Spleen (tissue), 13 donors: ENCODE results near the gene BTAF1. TPM values are rescaled to one million over a fixed set of nuclear protein-coding genes. Genes with fewer than 3 reads are reported as not detected.
A peak's percentile ranks its signal among the peaks of the same experiment; 100 is the strongest.

Experiments
- DNase-seq: peaks from one replicate; pipeline ENCODE4 v3.0.0-alpha.2; 2020
- H3K27ac ChIP-seq, 8 donors: fragments of 200-600 bp; sonication (generic) in 7 of 8; 1 replicate in 4 of 8; 2 replicates in 4 of 8; pipeline versions ENCODE4 v1.5.0 to v1.8.0; 2016 to 2021; ENCODE audit warnings: inconsistent platforms in 4 of 8, mild to moderate bottlenecking in 4 of 8, moderate library complexity in 1 of 8
- H3K27me3 ChIP-seq, 7 donors: fragments of 200-600 bp; sonication (generic) in 6 of 7; replicated peaks in 1 of 7; 1 replicate in 4 of 7; 2 replicates in 3 of 7; pipeline versions ENCODE4 v1.5.0 to v1.8.0; 2016 to 2021; ENCODE audit warnings: inconsistent platforms in 3 of 7, mild to moderate bottlenecking in 1 of 7
- H3K36me3 ChIP-seq, 6 donors: fragments of 200-600 bp; sonication (generic) in 5 of 6; 1 replicate in 4 of 6; 2 replicates in 2 of 6; pipeline versions ENCODE4 v1.5.0 to v1.8.0; 2016 to 2021; ENCODE audit warnings: inconsistent platforms in 2 of 6
- H3K4me1 ChIP-seq, 6 donors: fragments of 200-600 bp; sonication (generic) in 5 of 6; 1 replicate in 3 of 6; 2 replicates in 3 of 6; pipeline versions ENCODE4 v1.5.0 to v1.8.0; 2016 to 2021; ENCODE audit warnings: inconsistent platforms in 3 of 6
- H3K4me3 ChIP-seq, 8 donors: fragments of 200-600 bp; sonication (generic) in 7 of 8; 1 replicate in 4 of 8; 2 replicates in 4 of 8; pipeline versions ENCODE4 v1.5.0 to v1.8.0; 2016 to 2021; ENCODE audit warnings: inconsistent platforms in 4 of 8, mild to moderate bottlenecking in 4 of 8, moderate library complexity in 2 of 8
- H3K9me3 ChIP-seq, 8 donors: fragments of 200-600 bp; sonication (generic) in 7 of 8; 1 replicate in 4 of 8; 2 replicates in 4 of 8; pipeline versions ENCODE4 v1.5.0 to v1.8.0; 2016 to 2021; ENCODE audit warnings: inconsistent platforms in 4 of 8
- CTCF ChIP-seq, 11 experiments: fragments of 200-600 bp in 7 of 11; fragments of 450-650 bp in 4 of 11; sonication (generic) in 4 of 11; IDR thresholded peaks in 8 of 11; conservative IDR thresholded peaks in 3 of 11; 1 replicate in 7 of 11; 2 replicates in 4 of 11; pipeline versions ENCODE4 v1.4.0 to v1.8.0; 2016 to 2021; ENCODE audit warnings: antibody characterized with exemption in 11 of 11, inconsistent platforms in 4 of 11, mild to moderate bottlenecking in 1 of 11
- POLR2A ChIP-seq, 3 donors: fragments of 450-650 bp; IDR thresholded peaks; one replicate each; pipeline ENCODE4 v1.5.1; 2017; ENCODE audit warnings: antibody characterized with exemption in 3 of 3, mild to moderate bottlenecking in 1 of 3
- POLR2AphosphoS5 ChIP-seq, 3 donors: sonication (generic); formaldehyde crosslinking; IDR thresholded peaks; one replicate each; pipeline ENCODE4 v1.5.1; 2017; ENCODE audit warnings: antibody characterized with exemption in 3 of 3
- WGBS, 5 donors: extraction: QIAGEN DNeasy Blood & Tissue Kit in 3 of 5; methylation state at CpG; one replicate each; pipeline versions ENCODE4 v1.1.5 to v1.1.7; 2013 to 2018; 5-methylcytosine and 5-hydroxymethylcytosine counted together
- intact Hi-C: fragments of 100-400 bp; cut with DNase I; formaldehyde crosslinking; loops from one replicate; pipeline ENCODE4 v1.15.0; 2023; ENCODE audit warnings: low total_unique reads
- long read RNA-seq, 2 donors: transcript quantifications; one replicate each; lab custom pipeline, GENCODE V29; 2026
- polyA plus RNA-seq, 3 donors: library from polyadenylated mRNA; stranded (reverse); fragments of 200-250 nt; gene quantifications; one replicate each; pipeline ENCODE4 v1.2.1, GENCODE V29; 2013
- total RNA-seq, 7 donors: library from RNA; depleted of rRNA in 3 of 7; stranded (reverse); fragments of >200 nt in 3 of 7; fragmentation: NEBNext Ultra II Directional in 4 of 7; extraction: Animal tissue kit (Norgen Biotek cat#: 25700) in 4 of 7; gene quantifications; one replicate each; pipeline versions ENCODE4 v1.1.0 to v1.2.1, GENCODE V29; 2016 to 2021
- donor health status: healthy with polysubstance abuse.
- donor health status: DM: no; HTN: no; CAD: no; lungs with moderate emphysema.
- donor health status: DM: no; HTN: no; CAD: no.
- donor health status: Bipolar disorder and iron deficiency.
- donor health status: healthy.
- donor health status: DM: no; HTN: no; CAD: no.
- donor health status: DM: yes; HTN: yes; CAD: no.

BTAF1 gene
- total RNA-seq (10 to 100 TPM; 48.1 to 69.2 (median 54.7) TPM), polyA plus RNA-seq (10 to 100 TPM in 2 of 3 donors, 1 to 10 TPM in 1; 8.8 to 14.6 (median 12.4) TPM)
- long read RNA-seq, donor 1 = 0 reads
- long read RNA-seq, donor 2 = 0 reads

DNA sequence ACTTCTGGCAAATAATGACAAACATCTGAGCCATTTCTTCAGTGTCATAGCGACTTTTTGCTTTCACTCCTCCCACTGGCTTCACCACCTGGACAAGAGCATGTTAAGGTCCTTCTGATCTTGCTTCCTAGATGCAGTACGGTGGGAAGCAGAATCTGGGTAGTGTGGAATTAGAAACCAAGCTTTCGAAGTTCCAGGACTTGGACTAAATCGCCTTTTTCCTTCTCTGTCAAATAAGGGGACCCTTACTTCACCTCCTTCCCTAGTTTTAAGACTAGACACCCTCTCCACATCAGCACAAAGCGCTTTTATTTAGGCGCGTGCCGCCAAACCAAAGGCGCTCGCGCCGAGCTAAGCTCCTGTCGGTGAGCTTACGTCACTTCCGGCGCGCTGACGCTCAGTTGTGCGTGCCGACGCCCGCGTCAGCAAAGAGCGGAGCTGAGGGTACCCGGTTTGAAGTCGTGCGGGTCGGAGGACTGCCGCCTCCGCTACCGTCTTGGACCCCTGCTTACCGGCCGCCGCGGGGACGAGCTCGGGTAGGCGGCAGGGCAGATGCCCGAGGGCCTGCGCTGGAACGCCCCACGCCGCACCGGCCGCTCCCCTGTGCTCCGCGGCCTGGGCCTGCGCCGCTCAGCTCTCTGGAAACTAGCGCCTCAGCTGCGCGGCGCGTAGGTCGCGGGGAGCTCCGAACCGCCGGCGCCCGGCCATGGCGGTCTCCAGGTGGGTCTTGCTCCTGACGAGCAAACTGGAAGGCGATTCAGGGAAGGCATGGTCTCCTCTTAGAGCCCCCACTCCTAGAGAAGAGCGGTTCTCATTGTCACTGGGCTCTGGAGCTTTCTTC is at the start of gene BTAF1:
Gene BTAF1 (plus strand): TSS at position 400 of the 841 bp plus-strand sequence. CDS start 307 bp downstream, at position 707.
- Histone ChIP-seq H3K27ac (peak within 1 kb of the TSS; percentile 95 to 99 (median 98)), H3K9me3 (peaks cover 0 to 13% (median 9%) of the 10 kb centered on the region in 8 donors), H3K4me3 (peak within 1 kb of the TSS; percentile 62 to 91 (median 66)), H3K27me3 (peaks cover 0 to 7% (median 0%) of the 10 kb centered on the region in 7 donors), H3K4me1 (peaks cover 13 to 56% (median 38%) of the 10 kb centered on the region in 6 donors), H3K36me3 (peaks cover 0 to 10% (median 0%) of the 10 kb centered on the region in 6 donors)
- intact Hi-C loops = no loop called here
- TF ChIP-seq CTCF (IDR thresholded peaks at IDR 0.05 in 8 of 11, conservative IDR thresholded peaks at IDR 0.05 in 3 of 11) (no peak), POLR2AphosphoS5 (IDR thresholded peaks at IDR 0.05) (peak; percentile 98 to 99 (median 98)), POLR2A (IDR thresholded peaks at IDR 0.05) (peak; percentile 41 to 81 (median 53))
- 0 to 1% (median 0%) methylated on average over 42 to 65 of the region's 65 CpGs for WGBS, 5 donors
- peak; percentile 99 for DNase-seq

GRCh38 chr10:91875156-91875555 is 48.4 kb upstream of the BTAF1 start:
- Histone ChIP-seq H3K27me3 (no peaks in the 10 kb centered on the region), H3K9me3 (no peaks in the 10 kb centered on the region), H3K4me3 (no peak overlapping the region), H3K36me3 (no peaks in the 10 kb centered on the region), H3K4me1 (no peaks in the 10 kb centered on the region), H3K27ac (no peak overlapping the region)
- intact Hi-C loops = no loop called here
- DNase-seq = no peak
- no peak for TF ChIP-seq CTCF (IDR thresholded peaks at IDR 0.05 in 8 of 11, conservative IDR thresholded peaks at IDR 0.05 in 3 of 11)
- no peak for TF ChIP-seq POLR2A (IDR thresholded peaks at IDR 0.05)
- TF ChIP-seq POLR2AphosphoS5 (IDR thresholded peaks at IDR 0.05) = no peak
- WGBS, 5 donors = 85 to 97% (median 96%) methylated on average over 2 of the region's 2 CpGs

GRCh38 chr10:91875779-91876178 is 47.8 kb upstream of the BTAF1 start:
- 93 to 97% (median 94%) methylated on average over 1 of the region's 1 CpG for WGBS, 5 donors

DNA sequence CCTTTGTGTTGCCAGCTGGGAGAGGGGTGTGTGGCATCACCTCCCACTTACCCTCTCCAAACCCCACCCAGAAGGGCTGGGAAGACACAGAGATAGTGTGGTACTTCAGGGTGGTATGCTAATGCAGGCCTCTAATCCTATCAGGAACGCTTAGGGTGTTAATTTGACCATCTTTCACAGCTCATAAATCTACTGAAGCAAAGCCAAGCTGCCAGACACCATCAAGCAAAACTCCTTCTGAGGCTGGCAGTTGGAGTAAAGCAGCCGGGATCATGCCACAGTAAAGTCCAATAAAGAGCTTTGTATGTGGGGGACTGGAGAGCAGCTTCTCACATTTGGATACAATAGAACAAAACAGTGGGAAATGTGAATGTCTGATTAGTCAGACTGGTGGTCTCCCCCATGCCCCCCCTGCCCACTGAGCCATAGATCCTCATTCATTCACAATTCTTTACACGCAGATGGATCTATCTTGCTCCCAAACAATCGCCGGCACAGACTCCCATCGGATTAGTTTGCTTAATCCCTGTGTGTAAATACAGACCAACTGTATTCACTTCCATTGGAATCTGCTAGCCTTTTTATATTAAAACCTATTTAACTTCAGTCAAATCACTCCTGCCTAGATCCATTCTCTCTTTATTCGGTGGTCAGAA is 43.9 kb upstream of the BTAF1 start:
- intact Hi-C loops = no loop called here
- H3K27me3 ChIP-seq = no peaks in the 10 kb centered on the region
- no peaks in the 10 kb centered on the region for H3K36me3 ChIP-seq
- no peak overlapping the region for H3K27ac ChIP-seq
- no peak overlapping the region for H3K4me3 ChIP-seq
- TF ChIP-seq POLR2AphosphoS5 (IDR thresholded peaks at IDR 0.05) (no peak), POLR2A (IDR thresholded peaks at IDR 0.05) (no peak), CTCF (IDR thresholded peaks at IDR 0.05 in 8 of 11, conservative IDR thresholded peaks at IDR 0.05 in 3 of 11) (no peak)
- no peak for DNase-seq
- H3K4me1 ChIP-seq = no peaks in the 10 kb centered on the region
- peaks cover 0 to 7% (median 2%) of the 10 kb centered on the region in 8 donors for H3K9me3 ChIP-seq
- 50 to 73% (median 65%) methylated on average over 7 of the region's 7 CpGs for WGBS, 5 donors

More at GRCh38 chr10:91875779-91876178, 47.8 kb upstream of the BTAF1 start:
- no peaks in the 10 kb centered on the region for H3K27me3 ChIP-seq
- H3K27ac ChIP-seq = no peak overlapping the region
- no peak for DNase-seq
- no peak for TF ChIP-seq POLR2A (IDR thresholded peaks at IDR 0.05)
- no peak for TF ChIP-seq POLR2AphosphoS5 (IDR thresholded peaks at IDR 0.05)
- H3K9me3 ChIP-seq = no peaks in the 10 kb centered on the region
- intact Hi-C loops = no loop called here
- H3K36me3 ChIP-seq = no peaks in the 10 kb centered on the region
- no peaks in the 10 kb centered on the region for H3K4me1 ChIP-seq
- H3K4me3 ChIP-seq = no peak overlapping the region
